Prostate gland (tissue), 2 donors: ENCODE measurements around the gene C14orf132.

Experiments used
- POLR2A ChIP-seq: fragments of 450-650 bp; IDR thresholded peaks from one replicate; pipeline ENCODE4 v1.6.1; 2016; ENCODE audit warnings: antibody characterized with exemption, mild to moderate bottlenecking
- TF ChIP-seq, protein P1 (sequence below), 4 experiments: fragments of 200-600 bp in 2 of 4; fragments of 450-650 bp in 2 of 4; sonication (generic) in 2 of 4; IDR thresholded peaks; 1 replicate in 3 of 4; 2 replicates in 1 of 4; pipeline ENCODE4 v1.5.1; 2016 to 2019; ENCODE audit warnings: antibody characterized with exemption in 4 of 4, mild to moderate bottlenecking in 2 of 4, moderate library complexity in 2 of 4

DNA sequence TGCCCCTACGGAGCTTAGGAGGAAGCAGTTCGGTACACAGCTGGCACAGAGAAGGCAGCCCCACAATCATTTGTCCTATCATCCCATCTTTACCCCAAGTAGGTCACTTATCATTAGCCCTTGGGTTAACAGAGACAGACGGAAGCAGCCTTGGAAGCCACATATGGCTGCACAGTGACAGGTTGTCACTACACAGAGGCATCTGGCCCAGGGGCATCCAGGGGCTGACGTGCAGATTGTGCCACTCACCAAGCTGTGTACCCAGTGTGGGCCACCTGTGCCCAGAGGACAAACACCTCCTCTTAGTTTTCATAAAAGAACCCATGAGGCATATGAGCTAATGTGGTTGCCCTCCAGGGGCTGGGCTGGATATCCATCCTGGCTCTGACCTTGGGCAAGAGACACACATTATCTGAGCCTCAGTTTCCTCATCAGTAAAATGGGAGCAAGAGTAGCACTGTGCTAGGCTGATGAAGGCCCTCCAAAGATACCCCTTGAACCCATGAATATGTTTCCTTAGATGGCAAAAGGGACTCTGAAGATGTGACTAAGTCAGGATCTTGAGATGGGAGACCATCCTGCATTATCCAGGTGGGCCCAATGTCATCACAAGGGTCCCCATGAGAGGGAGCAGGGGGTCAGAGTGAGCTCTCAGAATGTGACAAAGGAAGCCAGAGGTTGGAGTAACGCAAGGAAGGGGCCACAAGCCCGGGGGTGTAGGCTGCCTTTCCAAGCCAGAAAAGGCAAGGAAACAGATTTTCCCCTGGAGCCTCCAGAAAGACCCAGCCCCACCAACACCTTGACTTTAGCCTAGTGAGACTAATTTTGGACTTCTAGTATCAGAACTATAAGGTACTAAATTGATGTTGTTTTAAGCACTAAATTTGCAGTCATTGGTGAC is 64.6 kb downstream of the C14orf132 start:
- TF ChIP-seq, protein P1, sequence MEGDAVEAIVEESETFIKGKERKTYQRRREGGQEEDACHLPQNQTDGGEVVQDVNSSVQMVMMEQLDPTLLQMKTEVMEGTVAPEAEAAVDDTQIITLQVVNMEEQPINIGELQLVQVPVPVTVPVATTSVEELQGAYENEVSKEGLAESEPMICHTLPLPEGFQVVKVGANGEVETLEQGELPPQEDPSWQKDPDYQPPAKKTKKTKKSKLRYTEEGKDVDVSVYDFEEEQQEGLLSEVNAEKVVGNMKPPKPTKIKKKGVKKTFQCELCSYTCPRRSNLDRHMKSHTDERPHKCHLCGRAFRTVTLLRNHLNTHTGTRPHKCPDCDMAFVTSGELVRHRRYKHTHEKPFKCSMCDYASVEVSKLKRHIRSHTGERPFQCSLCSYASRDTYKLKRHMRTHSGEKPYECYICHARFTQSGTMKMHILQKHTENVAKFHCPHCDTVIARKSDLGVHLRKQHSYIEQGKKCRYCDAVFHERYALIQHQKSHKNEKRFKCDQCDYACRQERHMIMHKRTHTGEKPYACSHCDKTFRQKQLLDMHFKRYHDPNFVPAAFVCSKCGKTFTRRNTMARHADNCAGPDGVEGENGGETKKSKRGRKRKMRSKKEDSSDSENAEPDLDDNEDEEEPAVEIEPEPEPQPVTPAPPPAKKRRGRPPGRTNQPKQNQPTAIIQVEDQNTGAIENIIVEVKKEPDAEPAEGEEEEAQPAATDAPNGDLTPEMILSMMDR (IDR thresholded peaks at IDR 0.05) = no peak
- TF ChIP-seq POLR2A = no peak
